ENCODE measurements around the gene MTFR1L. TPM values are rescaled to one million over a fixed set of nuclear protein-coding genes. Genes with fewer than 3 reads are reported as not detected.

MTFR1L gene
- polyA plus RNA-seq, 3 donors, result 67.3 to 73.5 (median 69.9) TPM

DNA sequence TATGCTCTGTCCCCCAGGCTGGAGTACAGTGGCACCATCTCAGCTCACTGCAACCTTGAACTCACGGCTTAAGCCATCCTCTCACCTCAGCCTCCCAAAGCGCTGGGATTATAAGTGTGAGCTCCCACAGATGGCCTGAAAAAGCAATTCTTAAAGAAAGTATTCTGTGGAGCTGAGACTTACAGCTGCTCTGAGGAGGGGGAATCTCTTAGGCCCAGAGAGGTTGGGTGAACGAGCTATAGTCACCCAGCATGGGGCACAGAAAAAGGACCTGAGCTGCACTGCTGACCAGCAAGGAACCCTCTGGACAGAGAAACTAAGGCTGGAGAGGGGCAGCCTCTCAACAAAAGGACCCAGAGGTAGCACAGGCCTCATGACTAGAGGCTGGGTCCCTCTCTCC, 54.5 kb downstream of the MTFR1L start:
- peaks cover 0 to 2% (median 0%) of the 10 kb centered on the region in 7 donors for H3K9me3 Mint-ChIP-seq
- H3K27ac Mint-ChIP-seq, result no peak overlapping the region
- no peak for DNase-seq
- Histone ChIP-seq H3K79me2 (ENCODE audit: insufficient read depth, low read length) (peaks cover 8% of the 10 kb centered on the region), H3K4me2 (replicated peaks; ENCODE audit: extremely low read depth, low read length, poor library complexity, severe bottlenecking) (peak overlapping the region; percentile 96), H4K20me1 (ENCODE audit: insufficient read depth, low read length) (no peaks in the 10 kb centered on the region), H3K9ac (ENCODE audit: insufficient read depth, low read length, poor library complexity, severe bottlenecking) (peak overlapping the region; percentile 70), H3K36me3 (replicated peaks in 1 of 2; ENCODE audit: control insufficient read depth in 1 of 2, insufficient read depth in 2 of 2, low read length in 2 of 2) (peaks cover 0 to 11% of the 10 kb centered on the region in 2 donors), H2AFZ (ENCODE audit: insufficient read depth, low read depth, low read length, poor library complexity, severe bottlenecking) (no peak overlapping the region), H3K4me3 (replicated peaks in 1 of 3; ENCODE audit: low read depth in 2 of 3, low read length in 3 of 3) (peak overlapping the region in 2 of 3 experiments; percentile 74 to 83), H3K27me3 (ENCODE audit: control insufficient read depth in 2 of 2, insufficient read depth in 2 of 2, low read length in 2 of 2) (no peaks in the 10 kb centered on the region), H3K4me1 (ENCODE audit: control insufficient read depth in 1 of 2, insufficient read depth in 2 of 2, low read length in 2 of 2) (peaks cover 56 to 63% of the 10 kb centered on the region in 2 donors), H3K9me3 (replicated peaks in 1 of 2; ENCODE audit: control insufficient read depth in 1 of 2, insufficient read depth in 1 of 2, low read length in 2 of 2) (no peaks in the 10 kb centered on the region), H3K27ac (ENCODE audit: low read depth in 1 of 2, low read length in 2 of 2) (no peak overlapping the region)
- H3K4me3 Mint-ChIP-seq, result peak overlapping the region; percentile 93 to 95
- H3K27me3 Mint-ChIP-seq (ENCODE audit: low read depth in 3 of 3), result peaks cover 2 to 8% (median 4%) of the 10 kb centered on the region in 3 donors
- TF ChIP-seq, protein P1, sequence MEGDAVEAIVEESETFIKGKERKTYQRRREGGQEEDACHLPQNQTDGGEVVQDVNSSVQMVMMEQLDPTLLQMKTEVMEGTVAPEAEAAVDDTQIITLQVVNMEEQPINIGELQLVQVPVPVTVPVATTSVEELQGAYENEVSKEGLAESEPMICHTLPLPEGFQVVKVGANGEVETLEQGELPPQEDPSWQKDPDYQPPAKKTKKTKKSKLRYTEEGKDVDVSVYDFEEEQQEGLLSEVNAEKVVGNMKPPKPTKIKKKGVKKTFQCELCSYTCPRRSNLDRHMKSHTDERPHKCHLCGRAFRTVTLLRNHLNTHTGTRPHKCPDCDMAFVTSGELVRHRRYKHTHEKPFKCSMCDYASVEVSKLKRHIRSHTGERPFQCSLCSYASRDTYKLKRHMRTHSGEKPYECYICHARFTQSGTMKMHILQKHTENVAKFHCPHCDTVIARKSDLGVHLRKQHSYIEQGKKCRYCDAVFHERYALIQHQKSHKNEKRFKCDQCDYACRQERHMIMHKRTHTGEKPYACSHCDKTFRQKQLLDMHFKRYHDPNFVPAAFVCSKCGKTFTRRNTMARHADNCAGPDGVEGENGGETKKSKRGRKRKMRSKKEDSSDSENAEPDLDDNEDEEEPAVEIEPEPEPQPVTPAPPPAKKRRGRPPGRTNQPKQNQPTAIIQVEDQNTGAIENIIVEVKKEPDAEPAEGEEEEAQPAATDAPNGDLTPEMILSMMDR (IDR thresholded peaks at IDR 0.05), result no peak
- peaks cover 4 to 10% of the 10 kb centered on the region in 2 donors for H3K36me3 Mint-ChIP-seq
- intact Hi-C loops (cut with micrococcal nuclease), result no loop called here
- H3K4me1 Mint-ChIP-seq, result peaks cover 59% of the 10 kb centered on the region
- 100% methylated on average over 1 of the region's 3 CpGs for WGBS (ENCODE audit: insufficient coverage)

DNA sequence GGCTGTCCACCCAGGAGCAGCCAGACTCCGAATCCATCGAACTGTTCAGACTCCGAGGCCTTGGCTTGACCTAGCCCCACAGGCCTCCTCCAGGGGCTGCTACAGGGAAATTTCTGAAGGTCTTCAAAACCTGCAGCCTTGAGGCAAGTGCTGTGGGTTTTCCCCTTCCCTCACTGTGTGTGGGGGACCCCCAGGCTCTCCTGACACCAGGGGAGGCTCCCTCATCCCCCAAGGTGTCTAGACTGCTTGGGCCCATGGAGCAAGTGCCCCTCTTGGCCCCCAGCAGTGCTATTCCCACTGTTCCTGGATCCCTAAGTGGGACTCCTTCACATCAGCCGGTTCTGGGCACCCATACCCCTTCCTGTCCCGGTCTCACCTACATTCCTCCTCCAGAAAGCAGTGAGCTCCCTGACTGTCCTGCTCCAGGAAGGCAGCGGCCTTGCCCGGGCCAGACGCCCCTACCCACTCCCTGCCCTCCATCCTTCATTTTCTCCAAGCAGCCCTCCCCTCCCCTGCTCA, 54.9 kb downstream of the MTFR1L start:
- Histone ChIP-seq H4K20me1 (ENCODE audit: insufficient read depth, low read length) (no peaks in the 10 kb centered on the region), H3K4me1 (ENCODE audit: control insufficient read depth in 1 of 2, insufficient read depth in 2 of 2, low read length in 2 of 2) (peaks cover 56 to 63% of the 10 kb centered on the region in 2 donors)

More for the DNA sequence above, 54.9 kb downstream of the MTFR1L start:
- Histone ChIP-seq H2AFZ (ENCODE audit: insufficient read depth, low read depth, low read length, poor library complexity, severe bottlenecking) (peak overlapping the region; percentile 87), H3K79me2 (ENCODE audit: insufficient read depth, low read length) (peaks cover 8% of the 10 kb centered on the region), H3K9me3 (replicated peaks in 1 of 2; ENCODE audit: control insufficient read depth in 1 of 2, insufficient read depth in 1 of 2, low read length in 2 of 2) (no peaks in the 10 kb centered on the region), H3K27me3 (ENCODE audit: control insufficient read depth in 2 of 2, insufficient read depth in 2 of 2, low read length in 2 of 2) (no peaks in the 10 kb centered on the region), H3K4me3 (replicated peaks in 1 of 3; ENCODE audit: low read depth in 2 of 3, low read length in 3 of 3) (peak overlapping the region; percentile 74 to 83 (median 75)), H3K27ac (ENCODE audit: low read depth in 1 of 2, low read length in 2 of 2) (peak overlapping the region in 1 of 2 donors; percentile 59), H3K4me2 (replicated peaks; ENCODE audit: extremely low read depth, low read length, poor library complexity, severe bottlenecking) (peak overlapping the region; percentile 96), H3K9ac (ENCODE audit: insufficient read depth, low read length, poor library complexity, severe bottlenecking) (peak overlapping the region; percentile 70), H3K36me3 (replicated peaks in 1 of 2; ENCODE audit: control insufficient read depth in 1 of 2, insufficient read depth in 2 of 2, low read length in 2 of 2) (peaks cover 0 to 7% of the 10 kb centered on the region in 2 donors)
- Mint-ChIP-seq H3K4me1 (peaks cover 59% of the 10 kb centered on the region), H3K4me3 (peak overlapping the region; percentile 93 to 95), H3K9me3 (peaks cover 0 to 2% (median 0%) of the 10 kb centered on the region in 7 donors), H3K36me3 (peaks cover 3 to 8% of the 10 kb centered on the region in 2 donors), H3K27me3 (ENCODE audit: low read depth in 3 of 3) (peaks cover 2 to 9% (median 4%) of the 10 kb centered on the region in 3 donors), H3K27ac (peak overlapping the region in 3 of 7 donors; percentile 14 to 89 (median 68))
- no peak for DNase-seq
- intact Hi-C loops (cut with micrococcal nuclease), result no loop called here
- TF ChIP-seq, protein P1 (IDR thresholded peaks at IDR 0.05), result no peak
- 23% methylated on average over 8 of the region's 8 CpGs for WGBS (ENCODE audit: insufficient coverage)
